GM12801 (cell line): ENCODE data around the gene NCK2.

Experiments used
- CTCF ChIP-seq: IDR thresholded peaks from one replicate; pipeline ENCODE4 v1.5.1; 2011; ENCODE audit warnings: control low read depth; ENCODE audit not compliant: insufficient read length; ENCODE audit errors: extremely low read depth

Gene NCK2

GRCh38 chr2:105935063-105935462, 190.4 kb downstream of the NCK2 start:
- no peak for TF ChIP-seq CTCF

GRCh38 chr2:105936954-105937353, 192.2 kb downstream of the NCK2 start:
- TF ChIP-seq CTCF: no peak

- no peak for TF ChIP-seq CTCF
These were observed 192.9 kb downstream of the NCK2 start for GRCh38 chr2:105937498-105938097.
